Adrenal gland (tissue), 12 donors: Measurements from ENCODE around the gene SH2D2A. TPM values are rescaled to one million over a fixed set of nuclear protein-coding genes. Genes with fewer than 3 reads are reported as not detected.

Source experiments
- DNase-seq, 7 donors: peaks; one replicate each; pipeline ENCODE4 v3.0.0-alpha.2; 2019 to 2020
- H3K27ac ChIP-seq, 5 donors: fragments of 200-600 bp; sonication (generic) in 4 of 5; 1 replicate in 3 of 5; 2 replicates in 2 of 5; pipeline versions ENCODE4 v1.5.1 to v1.8.0; 2016 to 2020; ENCODE audit warnings: mild to moderate bottlenecking in 1 of 5
- H3K27me3 ChIP-seq: fragments of 200-600 bp; 2 replicates; pipeline ENCODE4 v1.8.0; 2021
- H3K36me3 ChIP-seq, 2 donors: fragments of 200-600 bp; replicated peaks in 1 of 2; 1 replicate in 1 of 2; 2 replicates in 1 of 2; pipeline versions ENCODE4 v1.5.1 to v1.8.0; 2018 to 2022
- H3K4me1 ChIP-seq, 2 donors: fragments of 200-600 bp; replicated peaks in 1 of 2; 1 replicate in 1 of 2; 2 replicates in 1 of 2; pipeline versions ENCODE4 v1.5.1 to v1.8.0; 2018 to 2021
- H3K4me3 ChIP-seq, 4 donors: fragments of 200-600 bp; sonication (generic) in 3 of 4; one replicate each; pipeline ENCODE4 v1.5.1; 2016 to 2018
- H3K9me3 ChIP-seq, 3 donors: fragments of 200-600 bp; sonication (generic) in 1 of 3; replicated peaks in 1 of 3; 1 replicate in 2 of 3; 2 replicates in 1 of 3; pipeline versions ENCODE4 v1.5.1 to v1.8.0; 2016 to 2021
- CTCF ChIP-seq, 6 experiments: fragments of 450-650 bp in 4 of 6; fragments of 200-600 bp in 2 of 6; sonication (generic) in 1 of 6; IDR thresholded peaks; 1 replicate in 5 of 6; 2 replicates in 1 of 6; pipeline versions ENCODE4 v1.5.1 to v1.8.0; 2016 to 2021; ENCODE audit warnings: antibody characterized with exemption in 6 of 6, mild to moderate bottlenecking in 2 of 6, moderate library complexity in 1 of 6
- POLR2A ChIP-seq, 2 donors: fragments of 450-650 bp; IDR thresholded peaks; one replicate each; pipeline ENCODE4 v1.6.1; 2017; ENCODE audit warnings: antibody characterized with exemption in 2 of 2, mild to moderate bottlenecking in 2 of 2, moderate library complexity in 1 of 2
- WGBS, 4 donors: extraction: QIAGEN DNeasy Blood & Tissue Kit in 2 of 4; methylation state at CpG; one replicate each; pipeline versions ENCODE4 v1.1.5 to v1.1.7; 2013 to 2017; 5-methylcytosine and 5-hydroxymethylcytosine counted together
- intact Hi-C, 2 donors: fragments of 100-400 bp; cut with DNase I; formaldehyde crosslinking; loops; one replicate each; pipeline versions ENCODE4 v1.14.1 to v1.15.0; 2022 to 2023
- polyA plus RNA-seq, 3 donors: library from polyadenylated mRNA; stranded (reverse); fragments of 200-250 nt in 2 of 3; fragments of 350-450 nt in 1 of 3; fragmentation: Illumina TruSeq in 1 of 3; extraction: RNeasy Lipid Tissue Mini Kit (QIAGEN cat#74804) in 1 of 3; gene quantifications; one replicate each; pipeline ENCODE4 v1.2.3, GENCODE V29; 2013 to 2014
- total RNA-seq, 9 donors: library from RNA; depleted of rRNA in 4 of 9; stranded (reverse); fragments of >200 nt in 4 of 9; fragments of 120-200 nt in 1 of 9; fragmentation: NEBNext Ultra II Directional in 1 of 9; extraction: Animal tissue kit (Norgen Biotek cat#: 25700) in 1 of 9; gene quantifications; one replicate each; pipeline versions ENCODE4 v1.1.0 to v1.2.4, GENCODE V29; 2013 to 2023
- donor health status: healthy with polysubstance abuse.
- donor health status: Bipolar disorder and iron deficiency.
- donor health status: DM: yes; HTN: yes; CAD: no.
- donor health status: DM: no; HTN: no; CAD: no.
- donor health status: DM: no; HTN: no; CAD: no.
- donor health status: DM: yes; HTN: yes; CAD: no.

SH2D2A gene
- total and polyA plus RNA-seq, 12 donors: 0.11 to 4.8 (median 2.1) TPM; not detected in 1

- Histone ChIP-seq H3K4me1 (peaks cover 6 to 14% of the 10 kb centered on the region in 2 donors), H3K27ac (no peak overlapping the region), H3K4me3 (no peak overlapping the region), H3K9me3 (no peaks in the 10 kb centered on the region), H3K36me3 (no peaks in the 10 kb centered on the region), H3K27me3 (peaks cover 33% of the 10 kb centered on the region)
- TF ChIP-seq CTCF (IDR thresholded peaks at IDR 0.05) (no peak), POLR2A (IDR thresholded peaks at IDR 0.05) (no peak)
- 80 to 86% (median 85%) methylated on average over 7 of the region's 7 CpGs for WGBS, 4 donors
- DNase-seq: no peak
- intact Hi-C loops: no loop called here
Observed at GRCh38 chr1:156847591-156848460, 31.2 kb upstream of the SH2D2A start.

- H3K36me3 ChIP-seq: no peaks in the 10 kb centered on the region
- no peak for DNase-seq
- H3K27me3 ChIP-seq: peaks cover 36% of the 10 kb centered on the region
- no peak overlapping the region for H3K4me3 ChIP-seq
- 86 to 93% (median 90%) methylated on average over 3 to 5 of the region's 5 CpGs for WGBS, 4 donors
- no peaks in the 10 kb centered on the region for H3K9me3 ChIP-seq
- TF ChIP-seq CTCF (IDR thresholded peaks at IDR 0.05): no peak
- TF ChIP-seq POLR2A (IDR thresholded peaks at IDR 0.05): no peak
- H3K4me1 ChIP-seq: peaks cover 0 to 3% of the 10 kb centered on the region in 2 donors
- intact Hi-C loops: no loop called here
- no peak overlapping the region for H3K27ac ChIP-seq
Observed at GRCh38 chr1:156846643-156847042, 30.0 kb upstream of the SH2D2A start.

GRCh38 chr1:156845953-156846545 is 29.4 kb upstream of the SH2D2A start:
- Histone ChIP-seq H3K4me1 (peaks cover 0 to 3% of the 10 kb centered on the region in 2 donors), H3K27me3 (peaks cover 36% of the 10 kb centered on the region), H3K9me3 (no peaks in the 10 kb centered on the region), H3K27ac (no peak overlapping the region), H3K36me3 (no peaks in the 10 kb centered on the region), H3K4me3 (no peak overlapping the region)
- intact Hi-C loops: no loop called here
- no peak for DNase-seq
- TF ChIP-seq CTCF (IDR thresholded peaks at IDR 0.05): no peak
- TF ChIP-seq POLR2A (IDR thresholded peaks at IDR 0.05): no peak
- 51 to 77% (median 66%) methylated on average over 6 to 18 of the region's 18 CpGs for WGBS, 4 donors

- Histone ChIP-seq H3K27me3 (peaks cover 36% of the 10 kb centered on the region), H3K36me3 (no peaks in the 10 kb centered on the region), H3K9me3 (no peaks in the 10 kb centered on the region), H3K4me1 (peaks cover 0 to 3% of the 10 kb centered on the region in 2 donors), H3K27ac (no peak overlapping the region), H3K4me3 (no peak overlapping the region)
- DNase-seq: no peak
- intact Hi-C loops: no loop called here
- TF ChIP-seq POLR2A (IDR thresholded peaks at IDR 0.05): no peak
- no peak for TF ChIP-seq CTCF (IDR thresholded peaks at IDR 0.05)
- WGBS, 4 donors: 9 to 20% (median 15%) methylated on average over 1 to 69 of the region's 69 CpGs
Observed at GRCh38 chr1:156845055-156845952, 28.7 kb upstream of the SH2D2A start.
